ENCODE measurements around the gene SMU1.

The SMU1 gene

GRCh38 chr9:33042473-33042872, 34.0 kb downstream of the SMU1 start:
- ChIA-PET POLR2A (no interaction called here), CTCF (no interaction called here)
- DNase-seq (ENCODE audit: extremely low spot score): no peak
- TF ChIP-seq L3MBTL2 (conservative IDR thresholded peaks at IDR 0.05): no peak
- no peak for TF ChIP-seq SP1 (IDR thresholded peaks at IDR 0.05)
- no peak for TF ChIP-seq FOXK2 (IDR thresholded peaks at IDR 0.05)
- no peak for TF ChIP-seq FOXM1 (IDR thresholded peaks at IDR 0.05; ENCODE audit: borderline replicate concordance)

- DNase-seq (ENCODE audit: extremely low spot score): no peak
- POLR2A ChIA-PET: no interaction called here
- no peak for TF ChIP-seq SP1 (IDR thresholded peaks at IDR 0.05)
- TF ChIP-seq ELF4 (IDR thresholded peaks at IDR 0.05): no peak
- no peak for TF ChIP-seq ARNT (IDR thresholded peaks at IDR 0.05)
- 0 out of 2 replicates have a peak, but pooled peaks have one; percentile 11 for TF ChIP-seq ZNF384 (IDR thresholded peaks at IDR 0.05)
- TF ChIP-seq FOXA1 (IDR thresholded peaks at IDR 0.05): no peak
- no peak for TF ChIP-seq FOXM1 (IDR thresholded peaks at IDR 0.05; ENCODE audit: borderline replicate concordance)
- TF ChIP-seq BHLHE40 (IDR thresholded peaks at IDR 0.05; ENCODE audit: borderline replicate concordance): no peak
- CTCF ChIA-PET: no interaction called here
Observed at GRCh38 chr9:33041432-33042188, 34.9 kb downstream of the SMU1 start.

- POLR2A ChIA-PET: interaction anchor here (0.8 kb wide), 1 partner anchor 15 kb away, joined by 3 read pairs; no protein-coding TSS in a partner anchor
- TF ChIP-seq TARDBP (IDR thresholded peaks at IDR 0.05) (no peak), LEF1 (IDR thresholded peaks at IDR 0.05; ENCODE audit: borderline replicate concordance) (no peak), NFRKB (IDR thresholded peaks at IDR 0.05) (no peak), BHLHE40 (IDR thresholded peaks at IDR 0.05; ENCODE audit: borderline replicate concordance) (no peak), PKNOX1 (IDR thresholded peaks at IDR 0.05) (no peak), L3MBTL2 (conservative IDR thresholded peaks at IDR 0.05) (no peak), ELF4 (IDR thresholded peaks at IDR 0.05) (no peak), CTBP1 (IDR thresholded peaks at IDR 0.05; ENCODE audit: borderline replicate concordance) (no peak), ZNF384 (IDR thresholded peaks at IDR 0.05) (no peak), SUZ12 (IDR thresholded peaks at IDR 0.05) (no peak), FOXA1 (IDR thresholded peaks at IDR 0.05) (no peak), FOXM1 (IDR thresholded peaks at IDR 0.05; ENCODE audit: borderline replicate concordance) (no peak), ARNT (IDR thresholded peaks at IDR 0.05) (no peak), SP1 (IDR thresholded peaks at IDR 0.05) (no peak)
- no peak for DNase-seq (ENCODE audit: extremely low spot score)
- CTCF ChIA-PET: no interaction called here
Observed at GRCh38 chr9:33040792-33041431, 35.6 kb downstream of the SMU1 start.

- ChIA-PET CTCF (no interaction called here), POLR2A (no interaction called here)
- TF ChIP-seq ARNT (IDR thresholded peaks at IDR 0.05): no peak
- no peak for TF ChIP-seq SP1 (IDR thresholded peaks at IDR 0.05)
- no peak for TF ChIP-seq FOXK2 (IDR thresholded peaks at IDR 0.05)
- TF ChIP-seq TARDBP (IDR thresholded peaks at IDR 0.05): no peak
- TF ChIP-seq ELF4 (IDR thresholded peaks at IDR 0.05): no peak
- no peak for TF ChIP-seq FOXA1 (IDR thresholded peaks at IDR 0.05)
- no peak for TF ChIP-seq FOXM1 (IDR thresholded peaks at IDR 0.05; ENCODE audit: borderline replicate concordance)
- no peak for TF ChIP-seq ZNF384 (IDR thresholded peaks at IDR 0.05)
- no peak for TF ChIP-seq PKNOX1 (IDR thresholded peaks at IDR 0.05)
- TF ChIP-seq NFRKB (IDR thresholded peaks at IDR 0.05): no peak
- no peak for TF ChIP-seq BHLHE40 (IDR thresholded peaks at IDR 0.05; ENCODE audit: borderline replicate concordance)
- TF ChIP-seq HDGF (IDR thresholded peaks at IDR 0.05; ENCODE audit: borderline replicate concordance): no peak
- TF ChIP-seq LEF1 (IDR thresholded peaks at IDR 0.05; ENCODE audit: borderline replicate concordance): no peak
- TF ChIP-seq CTBP1 (IDR thresholded peaks at IDR 0.05; ENCODE audit: borderline replicate concordance): no peak
- no peak for TF ChIP-seq L3MBTL2 (conservative IDR thresholded peaks at IDR 0.05)
- TF ChIP-seq SUZ12 (IDR thresholded peaks at IDR 0.05): no peak
- DNase-seq (ENCODE audit: extremely low spot score): no peak
Observed at GRCh38 chr9:33032865-33033264, 43.6 kb downstream of the SMU1 start.

GRCh38 chr9:33032292-33032691, 44.2 kb downstream of the SMU1 start:
- CTCF ChIA-PET: no interaction called here
- POLR2A ChIA-PET: no interaction called here
- no peak for DNase-seq (ENCODE audit: extremely low spot score)
- TF ChIP-seq LEF1 (IDR thresholded peaks at IDR 0.05; ENCODE audit: borderline replicate concordance) (no peak), ZNF384 (IDR thresholded peaks at IDR 0.05) (no peak), ARNT (IDR thresholded peaks at IDR 0.05) (no peak)

GRCh38 chr9:33030285-33030684, 46.2 kb downstream of the SMU1 start:
- CTCF ChIA-PET: no interaction called here
- TF ChIP-seq LEF1 (IDR thresholded peaks at IDR 0.05; ENCODE audit: borderline replicate concordance) (no peak), L3MBTL2 (conservative IDR thresholded peaks at IDR 0.05) (no peak)
- no peak for DNase-seq (ENCODE audit: extremely low spot score)
- POLR2A ChIA-PET: interaction anchor here (1.3 kb wide), 1 partner anchor 10 kb away, joined by 3 read pairs; no protein-coding TSS in a partner anchor

- no peak for TF ChIP-seq LEF1 (IDR thresholded peaks at IDR 0.05; ENCODE audit: borderline replicate concordance)
- no peak for TF ChIP-seq TARDBP (IDR thresholded peaks at IDR 0.05)
- no peak for TF ChIP-seq NFRKB (IDR thresholded peaks at IDR 0.05)
- no peak for TF ChIP-seq FOXM1 (IDR thresholded peaks at IDR 0.05; ENCODE audit: borderline replicate concordance)
- no peak for TF ChIP-seq L3MBTL2 (conservative IDR thresholded peaks at IDR 0.05)
- TF ChIP-seq FOXA1 (IDR thresholded peaks at IDR 0.05): no peak
- no peak for TF ChIP-seq SUZ12 (IDR thresholded peaks at IDR 0.05)
- ChIA-PET CTCF (no interaction called here), POLR2A (interaction anchor here (1.3 kb wide), 1 partner anchor 11 kb away, joined by 3 read pairs; no protein-coding TSS in a partner anchor)
- DNase-seq (ENCODE audit: extremely low spot score): no peak
Observed at GRCh38 chr9:33029231-33029786, 47.2 kb downstream of the SMU1 start.

All from HEK293T (cell line).